Ascending aorta (tissue), 2 donors: ENCODE results near the gene PTGER1. TPM values are rescaled to one million over a fixed set of nuclear protein-coding genes. Genes with fewer than 3 reads are reported as not detected.

Experiments used
- DNase-seq, 2 donors: peaks; one replicate each; pipeline ENCODE4 v3.0.0-alpha.2; 2019; ENCODE audit warnings: low spot score in 2 of 2
- H3K27ac ChIP-seq, 2 donors: fragments of 200-600 bp; sonication (generic); one replicate each; pipeline ENCODE4 v1.5.1; 2016 to 2017; ENCODE audit warnings: mild to moderate bottlenecking in 1 of 2
- H3K27me3 ChIP-seq: fragments of 200-600 bp; sonication (generic); one replicate; pipeline ENCODE4 v1.5.1; 2017
- H3K36me3 ChIP-seq, 2 donors: fragments of 200-600 bp; sonication (generic); one replicate each; pipeline ENCODE4 v1.5.1; 2016
- H3K4me1 ChIP-seq, 2 donors: fragments of 200-600 bp; sonication (generic); one replicate each; pipeline ENCODE4 v1.5.1; 2016 to 2017; ENCODE audit warnings: mild to moderate bottlenecking in 1 of 2
- H3K4me3 ChIP-seq, 2 donors: fragments of 200-600 bp; sonication (generic); one replicate each; pipeline ENCODE4 v1.5.1; 2016 to 2017; ENCODE audit warnings: mild to moderate bottlenecking in 1 of 2
- H3K9me3 ChIP-seq, 2 donors: fragments of 200-600 bp; sonication (generic); one replicate each; pipeline ENCODE4 v1.5.1; 2016
- intact Hi-C: fragments of 100-400 bp; cut with DNase I; formaldehyde crosslinking; loops from one replicate; pipeline ENCODE4 v1.15.1; 2023
- total RNA-seq: library from RNA; depleted of rRNA; stranded (reverse); fragments of >200 nt; gene quantifications from one replicate; pipeline ENCODE4 v1.1.0, GENCODE V29; 2016
- TF ChIP-seq, protein P1 (sequence below), 3 experiments: fragments of 200-600 bp in 2 of 3; fragments of 450-650 bp in 1 of 3; sonication (generic) in 2 of 3; IDR thresholded peaks; one replicate each; pipeline ENCODE4 v1.5.1; 2016 to 2019; ENCODE audit warnings: antibody characterized with exemption in 3 of 3, mild to moderate bottlenecking in 1 of 3, moderate library complexity in 1 of 3

Gene PTGER1
- total RNA-seq, 1 donor from 2014 or later, result 17.1 TPM

DNA sequence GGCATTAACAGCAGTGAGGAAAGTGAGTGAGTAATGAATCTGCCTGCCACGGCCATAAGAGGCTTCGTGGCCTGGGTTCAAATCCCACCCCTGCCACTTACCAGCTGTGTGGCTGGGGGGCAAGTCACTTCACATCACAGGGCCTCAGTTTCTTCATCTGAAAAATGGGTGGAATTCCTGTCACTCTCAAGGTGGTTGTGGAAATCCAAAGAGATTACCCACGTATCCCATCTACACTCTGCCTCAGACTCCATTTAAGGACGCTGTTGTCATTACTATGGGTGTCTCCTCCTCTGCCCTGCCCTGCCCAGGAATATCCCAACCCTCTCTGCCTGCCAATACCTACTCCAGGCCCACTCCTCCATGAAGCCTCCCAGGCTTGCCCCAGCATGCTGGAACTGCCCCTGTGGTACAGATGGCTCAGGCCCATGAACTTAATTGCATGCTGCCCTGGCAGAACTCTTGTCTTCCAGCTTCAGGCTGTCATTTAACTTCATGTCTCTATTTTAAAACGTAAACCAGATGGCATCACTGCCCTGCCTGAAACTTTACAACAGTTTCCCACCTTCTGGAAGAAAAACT is 17.7 kb upstream of the PTGER1 start:
- Histone ChIP-seq H3K27me3 (no peaks in the 10 kb centered on the region), H3K4me1 (peaks cover 0 to 17% of the 10 kb centered on the region in 2 donors), H3K4me3 (no peak overlapping the region), H3K27ac (no peak overlapping the region), H3K36me3 (peaks cover 32 to 34% of the 10 kb centered on the region in 2 donors), H3K9me3 (no peaks in the 10 kb centered on the region)
- intact Hi-C loops, result no loop called here
- TF ChIP-seq, protein P1, sequence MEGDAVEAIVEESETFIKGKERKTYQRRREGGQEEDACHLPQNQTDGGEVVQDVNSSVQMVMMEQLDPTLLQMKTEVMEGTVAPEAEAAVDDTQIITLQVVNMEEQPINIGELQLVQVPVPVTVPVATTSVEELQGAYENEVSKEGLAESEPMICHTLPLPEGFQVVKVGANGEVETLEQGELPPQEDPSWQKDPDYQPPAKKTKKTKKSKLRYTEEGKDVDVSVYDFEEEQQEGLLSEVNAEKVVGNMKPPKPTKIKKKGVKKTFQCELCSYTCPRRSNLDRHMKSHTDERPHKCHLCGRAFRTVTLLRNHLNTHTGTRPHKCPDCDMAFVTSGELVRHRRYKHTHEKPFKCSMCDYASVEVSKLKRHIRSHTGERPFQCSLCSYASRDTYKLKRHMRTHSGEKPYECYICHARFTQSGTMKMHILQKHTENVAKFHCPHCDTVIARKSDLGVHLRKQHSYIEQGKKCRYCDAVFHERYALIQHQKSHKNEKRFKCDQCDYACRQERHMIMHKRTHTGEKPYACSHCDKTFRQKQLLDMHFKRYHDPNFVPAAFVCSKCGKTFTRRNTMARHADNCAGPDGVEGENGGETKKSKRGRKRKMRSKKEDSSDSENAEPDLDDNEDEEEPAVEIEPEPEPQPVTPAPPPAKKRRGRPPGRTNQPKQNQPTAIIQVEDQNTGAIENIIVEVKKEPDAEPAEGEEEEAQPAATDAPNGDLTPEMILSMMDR (IDR thresholded peaks at IDR 0.05), result no peak
- DNase-seq, result no peak

DNA sequence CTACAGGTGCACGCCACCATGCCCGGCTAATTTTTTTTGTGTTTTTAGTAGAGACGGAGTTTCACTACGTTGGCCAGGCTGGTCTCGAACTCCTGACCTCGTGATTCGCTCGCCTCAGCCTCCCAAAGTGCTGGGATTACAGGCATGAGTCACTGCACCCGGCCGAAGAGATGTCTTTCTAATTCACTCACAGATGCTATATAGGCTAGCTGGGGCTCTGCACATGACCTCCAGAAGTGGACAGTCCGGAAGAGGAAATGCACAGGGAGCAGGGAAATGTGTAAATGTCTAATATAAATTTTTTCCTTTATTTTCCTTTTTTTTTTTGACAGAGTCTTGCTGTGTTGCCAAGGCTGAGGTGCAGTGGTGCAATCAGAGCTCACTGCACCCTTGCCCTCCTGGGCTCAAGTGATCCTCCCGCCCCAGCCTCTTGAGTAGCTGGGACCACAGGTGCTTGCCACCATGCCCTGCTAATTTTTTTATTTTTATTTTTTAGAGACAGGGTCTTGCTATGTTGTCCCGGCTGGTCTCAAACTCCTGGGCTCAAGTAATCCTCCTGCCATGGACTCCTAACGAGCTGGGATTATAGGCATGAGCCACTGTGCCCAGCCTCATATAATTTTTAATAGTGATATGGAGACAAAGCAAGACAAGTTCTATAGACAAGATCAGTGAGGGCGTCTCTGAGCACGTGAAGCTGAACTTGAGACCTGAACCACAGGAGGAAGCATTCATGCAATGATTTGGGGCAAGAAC is 12.4 kb upstream of the PTGER1 start:
- Histone ChIP-seq H3K9me3 (no peaks in the 10 kb centered on the region), H3K4me3 (no peak overlapping the region), H3K4me1 (no peaks in the 10 kb centered on the region), H3K36me3 (peaks cover 33 to 59% of the 10 kb centered on the region in 2 donors), H3K27me3 (no peaks in the 10 kb centered on the region), H3K27ac (no peak overlapping the region)
- DNase-seq, result no peak
- intact Hi-C loops, result no loop called here
- TF ChIP-seq, protein P1 (IDR thresholded peaks at IDR 0.05), result no peak

DNA sequence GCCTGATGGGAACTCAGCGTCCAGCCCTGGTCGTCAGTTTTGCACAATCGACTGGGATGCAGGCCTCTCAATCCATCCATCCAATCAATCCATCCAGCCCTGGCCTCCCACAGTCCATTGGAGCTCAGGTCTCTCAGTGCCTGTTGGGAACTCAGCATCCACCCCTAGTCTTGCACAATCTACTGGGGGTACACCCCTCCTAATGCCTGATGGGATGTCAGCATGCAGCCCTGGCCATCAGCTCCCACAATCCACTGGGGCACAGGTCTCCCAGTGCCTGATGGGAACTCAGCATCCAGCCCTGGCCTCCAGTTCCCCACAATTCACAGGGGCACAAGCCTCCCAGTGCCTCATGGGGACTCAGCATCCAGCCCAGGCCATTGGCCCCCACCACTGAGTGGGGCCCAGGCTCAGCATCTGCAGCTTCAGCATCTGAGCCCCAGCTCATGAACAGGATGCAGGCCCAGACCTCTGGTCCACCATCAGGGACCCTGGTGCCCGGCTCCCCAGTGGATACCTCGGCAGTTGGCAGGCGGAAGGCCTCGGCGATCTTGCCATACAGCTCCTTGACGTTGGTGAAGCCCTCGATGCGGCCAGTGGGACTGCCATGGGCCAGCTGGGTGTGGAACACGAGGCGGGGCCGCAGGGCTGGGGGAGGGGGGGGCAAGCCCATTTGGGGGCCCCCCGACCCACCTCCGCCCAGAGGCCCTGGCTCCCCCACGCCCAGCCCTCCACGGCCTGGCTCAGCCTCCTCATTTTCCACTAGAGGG is 7.2 kb upstream of the PTGER1 start:
- Histone ChIP-seq H3K4me3 (no peak overlapping the region), H3K27ac (no peak overlapping the region), H3K27me3 (no peaks in the 10 kb centered on the region), H3K36me3 (peaks cover 38 to 57% of the 10 kb centered on the region in 2 donors), H3K9me3 (no peaks in the 10 kb centered on the region), H3K4me1 (no peaks in the 10 kb centered on the region)
- no peak for DNase-seq
- intact Hi-C loops, result no loop called here
- TF ChIP-seq, protein P1 (IDR thresholded peaks at IDR 0.05), result no peak

DNA sequence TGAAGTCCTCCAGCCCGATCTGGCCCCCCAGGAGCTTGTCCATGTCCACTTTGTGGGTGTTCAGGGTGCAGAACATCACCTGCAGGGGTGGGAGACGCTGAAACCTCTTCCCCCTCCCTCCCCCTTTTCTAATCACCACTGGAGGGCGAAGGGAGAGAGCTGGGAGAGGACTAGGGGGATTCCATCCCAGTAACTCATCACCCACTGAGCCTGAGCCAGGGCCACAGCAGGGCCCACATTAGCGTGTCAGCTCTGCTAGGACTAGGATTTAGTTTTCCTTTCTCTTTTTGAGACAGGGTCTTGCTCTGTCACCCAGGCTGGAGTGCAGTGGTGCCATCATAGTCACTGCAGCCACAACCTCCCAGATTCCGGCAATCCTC is 5.5 kb upstream of the PTGER1 start:
- TF ChIP-seq, protein P1 (IDR thresholded peaks at IDR 0.05), result no peak
- DNase-seq, result no peak
- intact Hi-C loops, result no loop called here
- Histone ChIP-seq H3K36me3 (peaks cover 38 to 51% of the 10 kb centered on the region in 2 donors), H3K4me1 (no peaks in the 10 kb centered on the region), H3K27ac (no peak overlapping the region), H3K9me3 (no peaks in the 10 kb centered on the region), H3K4me3 (no peak overlapping the region), H3K27me3 (no peaks in the 10 kb centered on the region)

DNA sequence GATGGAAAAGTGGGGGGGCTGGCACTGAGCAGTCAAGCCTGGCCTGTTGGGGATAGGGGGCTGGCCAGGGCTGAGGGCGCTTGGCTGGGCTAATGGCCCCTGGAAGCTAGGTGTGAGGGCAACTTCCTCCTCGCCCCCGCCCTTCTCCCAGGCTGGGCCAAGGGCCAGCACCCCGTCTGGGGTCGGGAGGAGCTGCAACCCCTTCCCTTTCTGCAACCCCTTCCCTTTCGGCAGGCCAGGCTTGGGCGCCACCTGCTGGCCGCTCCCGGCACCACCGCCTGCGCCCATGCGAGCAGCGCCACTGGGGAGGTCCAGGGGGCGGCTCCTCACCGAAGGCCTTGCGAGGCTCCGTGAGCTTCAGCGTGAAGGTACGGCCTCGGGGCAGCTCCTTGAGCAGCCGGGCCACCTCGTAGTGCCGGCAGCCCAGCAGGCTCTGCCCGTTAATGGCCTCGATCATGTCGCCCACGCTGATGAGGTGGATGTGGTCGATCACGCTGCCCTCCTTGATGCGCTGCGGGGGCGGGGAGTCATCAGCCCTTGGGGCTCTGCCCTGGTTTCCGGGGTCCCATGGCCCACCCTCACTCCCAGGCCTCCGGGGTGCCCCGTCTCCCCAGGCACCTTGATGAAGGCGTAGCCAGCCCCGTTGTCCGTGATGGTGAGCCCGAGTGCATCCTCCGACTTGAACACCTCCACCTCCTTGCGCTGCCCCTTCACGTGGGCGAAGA is 5.0 kb upstream of the PTGER1 start:
- H3K36me3 ChIP-seq, result peaks cover 38 to 51% of the 10 kb centered on the region in 2 donors
- no peak overlapping the region for H3K4me3 ChIP-seq
- no peaks in the 10 kb centered on the region for H3K27me3 ChIP-seq
- DNase-seq, result no peak
- TF ChIP-seq, protein P1 (IDR thresholded peaks at IDR 0.05), result peak; percentile 67 to 77 (median 76)
- no peaks in the 10 kb centered on the region for H3K9me3 ChIP-seq
- intact Hi-C loops, result no loop called here
- no peak overlapping the region for H3K27ac ChIP-seq
- peaks cover 0 to 5% of the 10 kb centered on the region in 2 donors for H3K4me1 ChIP-seq
